ENCODE data around the gene SH2D1B.

- TF ChIP-seq CTCF (IDR thresholded peaks at IDR 0.05) (no peak), POLR2A (IDR thresholded peaks at IDR 0.05) (no peak), POLR2AphosphoS5 (IDR thresholded peaks at IDR 0.05) (no peak)
These were observed 51.1 kb downstream of the SH2D1B start for GRCh38 chr1:162360874-162361260.

Measured in breast epithelium (tissue), 3 donors.